ENCODE results near the gene SLC6A9. TPM values are rescaled to one million over a fixed set of nuclear protein-coding genes. Genes with fewer than 3 reads are reported as not detected.

The SLC6A9 gene
- total and polyA plus RNA-seq, 2 experiments from 2014 or later = 13.5 to 25.3 TPM

DNA sequence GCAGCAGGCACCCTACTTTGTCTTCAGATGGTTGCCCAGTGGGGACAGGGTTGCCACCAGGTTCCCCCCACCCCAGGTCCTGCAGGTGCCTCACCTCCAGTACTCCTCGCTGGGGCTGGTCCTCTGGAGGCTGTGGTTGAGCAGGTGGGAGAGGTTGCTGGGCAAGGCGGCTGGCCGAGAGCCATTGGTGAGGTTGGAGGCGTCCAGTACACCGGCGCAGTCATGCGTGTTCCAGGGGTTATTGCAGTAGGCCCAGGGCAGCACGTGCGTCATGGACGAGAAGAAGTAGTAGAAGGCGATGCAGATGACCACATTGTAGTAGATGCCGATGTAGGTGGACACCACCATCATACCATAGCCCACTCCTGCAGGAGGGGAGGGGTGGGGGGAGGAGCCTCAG lies 23.0 kb downstream of the SLC6A9 start:
- TF ChIP-seq EZH2 (IDR thresholded peaks at IDR 0.05; ENCODE audit: borderline replicate concordance) = no peak
- TF ChIP-seq EZH2phosphoT487 (IDR thresholded peaks at IDR 0.05; ENCODE audit: low read depth, severe bottlenecking, unreplicated experiment) = no peak
- TF ChIP-seq, protein P1, sequence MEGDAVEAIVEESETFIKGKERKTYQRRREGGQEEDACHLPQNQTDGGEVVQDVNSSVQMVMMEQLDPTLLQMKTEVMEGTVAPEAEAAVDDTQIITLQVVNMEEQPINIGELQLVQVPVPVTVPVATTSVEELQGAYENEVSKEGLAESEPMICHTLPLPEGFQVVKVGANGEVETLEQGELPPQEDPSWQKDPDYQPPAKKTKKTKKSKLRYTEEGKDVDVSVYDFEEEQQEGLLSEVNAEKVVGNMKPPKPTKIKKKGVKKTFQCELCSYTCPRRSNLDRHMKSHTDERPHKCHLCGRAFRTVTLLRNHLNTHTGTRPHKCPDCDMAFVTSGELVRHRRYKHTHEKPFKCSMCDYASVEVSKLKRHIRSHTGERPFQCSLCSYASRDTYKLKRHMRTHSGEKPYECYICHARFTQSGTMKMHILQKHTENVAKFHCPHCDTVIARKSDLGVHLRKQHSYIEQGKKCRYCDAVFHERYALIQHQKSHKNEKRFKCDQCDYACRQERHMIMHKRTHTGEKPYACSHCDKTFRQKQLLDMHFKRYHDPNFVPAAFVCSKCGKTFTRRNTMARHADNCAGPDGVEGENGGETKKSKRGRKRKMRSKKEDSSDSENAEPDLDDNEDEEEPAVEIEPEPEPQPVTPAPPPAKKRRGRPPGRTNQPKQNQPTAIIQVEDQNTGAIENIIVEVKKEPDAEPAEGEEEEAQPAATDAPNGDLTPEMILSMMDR (IDR thresholded peaks at IDR 0.05; ENCODE audit: poor library complexity) = no peak
- WGBS (ENCODE audit: low lambda C conversion rate, missing lambda C conversion rate) = 94% methylated on average over 12 of the region's 12 CpGs

DNA sequence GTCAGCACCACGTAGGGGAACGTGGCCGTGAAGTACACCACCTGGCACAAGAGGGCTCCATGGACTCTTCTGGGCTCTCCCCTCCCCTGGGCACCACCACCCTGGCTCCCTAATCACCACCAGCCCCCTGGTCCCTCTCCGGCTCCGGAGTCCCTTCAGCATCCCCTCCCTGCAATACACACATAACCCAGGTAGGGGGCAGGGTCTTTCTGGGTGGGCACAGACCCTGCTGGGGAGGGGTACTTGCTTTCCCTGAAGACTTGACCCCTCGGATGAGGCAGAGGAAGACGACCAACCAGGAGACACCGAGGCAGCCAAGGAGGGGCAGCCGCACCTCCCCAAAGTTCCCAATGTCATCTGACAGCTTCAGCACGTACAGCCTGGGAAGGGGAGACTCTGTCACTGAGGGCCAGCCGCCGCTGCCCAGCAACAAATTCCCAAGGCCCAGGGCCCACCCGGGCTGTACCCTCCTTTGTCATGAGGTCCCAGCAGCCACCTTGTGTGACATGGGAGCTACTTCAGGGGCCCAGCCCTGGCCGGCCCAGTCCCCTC lies 28.6 kb downstream of the SLC6A9 start:
- Histone ChIP-seq H3K4me3 (no peak overlapping the region), H3K9me3 (ENCODE audit: low read depth) (no peaks in the 10 kb centered on the region), H3K9me2 (replicated peaks; ENCODE audit: insufficient read depth) (no peaks in the 10 kb centered on the region), H3K27ac (no peak overlapping the region), H3K27me3 (no peaks in the 10 kb centered on the region), H3K4me2 (no peak overlapping the region), H3K4me1 (ENCODE audit: insufficient read depth) (peaks cover 1% of the 10 kb centered on the region), H3K79me2 (no peaks in the 10 kb centered on the region), H4K20me1 (ENCODE audit: insufficient read depth, poor library complexity, severe bottlenecking) (no peaks in the 10 kb centered on the region), H2AFZ (no peak overlapping the region), H3K36me3 (replicated peaks; ENCODE audit: insufficient read depth, low read depth) (no peaks in the 10 kb centered on the region)
- 87% methylated on average over 14 of the region's 14 CpGs for WGBS (ENCODE audit: low lambda C conversion rate, missing lambda C conversion rate)
- no peak for DNase-seq (ENCODE audit: low spot score)
- TF ChIP-seq EZH2 (IDR thresholded peaks at IDR 0.05; ENCODE audit: borderline replicate concordance) = no peak
- TF ChIP-seq, protein P1 (IDR thresholded peaks at IDR 0.05; ENCODE audit: poor library complexity) = no peak
- no peak for TF ChIP-seq EZH2phosphoT487 (IDR thresholded peaks at IDR 0.05; ENCODE audit: low read depth, severe bottlenecking, unreplicated experiment)

More for the DNA sequence above, 23.0 kb downstream of the SLC6A9 start:
- no peak overlapping the region for H3K4me2 ChIP-seq
- H2AFZ ChIP-seq = no peak overlapping the region
- no peaks in the 10 kb centered on the region for H3K4me1 ChIP-seq (ENCODE audit: insufficient read depth)
- H3K9me3 ChIP-seq (ENCODE audit: low read depth) = no peaks in the 10 kb centered on the region
- H4K20me1 ChIP-seq (ENCODE audit: insufficient read depth, poor library complexity, severe bottlenecking) = no peaks in the 10 kb centered on the region
- H3K36me3 ChIP-seq (replicated peaks; ENCODE audit: insufficient read depth, low read depth) = no peaks in the 10 kb centered on the region
- no peak for DNase-seq (ENCODE audit: low spot score)
- H3K4me3 ChIP-seq = no peak overlapping the region
- H3K27me3 ChIP-seq = no peaks in the 10 kb centered on the region
- no peaks in the 10 kb centered on the region for H3K9me2 ChIP-seq (replicated peaks; ENCODE audit: insufficient read depth)
- no peaks in the 10 kb centered on the region for H3K79me2 ChIP-seq
- no peak overlapping the region for H3K27ac ChIP-seq

DNA sequence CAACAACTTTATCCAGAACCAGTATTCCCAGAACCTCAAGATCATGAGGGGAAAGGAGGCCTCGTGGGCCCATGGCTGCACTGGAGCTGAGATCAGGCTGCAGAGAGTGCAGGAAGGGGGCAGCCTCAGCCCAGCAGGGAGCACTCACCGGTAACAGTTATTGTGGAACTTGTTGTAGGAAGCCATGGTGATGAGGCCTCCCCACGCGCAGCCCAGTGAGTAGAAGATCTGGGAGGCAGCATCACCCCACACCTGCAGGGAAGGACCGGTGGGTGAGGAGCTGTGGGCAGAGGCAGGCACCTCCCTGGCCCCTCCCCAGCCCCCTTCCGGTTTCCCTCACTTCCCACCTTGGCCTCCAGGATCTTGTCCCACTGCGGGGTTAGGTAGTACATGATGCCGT lies 29.1 kb downstream of the SLC6A9 start:
- Histone ChIP-seq H3K4me3 (no peak overlapping the region), H3K9me3 (ENCODE audit: low read depth) (no peaks in the 10 kb centered on the region), H3K36me3 (replicated peaks; ENCODE audit: insufficient read depth, low read depth) (no peaks in the 10 kb centered on the region), H3K4me1 (ENCODE audit: insufficient read depth) (peaks cover 7% of the 10 kb centered on the region), H3K27me3 (no peaks in the 10 kb centered on the region), H3K4me2 (no peak overlapping the region), H3K9me2 (replicated peaks; ENCODE audit: insufficient read depth) (no peaks in the 10 kb centered on the region), H2AFZ (no peak overlapping the region), H4K20me1 (ENCODE audit: insufficient read depth, poor library complexity, severe bottlenecking) (no peaks in the 10 kb centered on the region), H3K79me2 (no peaks in the 10 kb centered on the region), H3K27ac (no peak overlapping the region)
- 88% methylated on average over 7 of the region's 8 CpGs for WGBS (ENCODE audit: low lambda C conversion rate, missing lambda C conversion rate)
- DNase-seq (ENCODE audit: low spot score) = no peak
- TF ChIP-seq, protein P1 (IDR thresholded peaks at IDR 0.05; ENCODE audit: poor library complexity) = no peak
- TF ChIP-seq EZH2 (IDR thresholded peaks at IDR 0.05; ENCODE audit: borderline replicate concordance) (no peak), EZH2phosphoT487 (IDR thresholded peaks at IDR 0.05; ENCODE audit: low read depth, severe bottlenecking, unreplicated experiment) (no peak)

All from hepatocyte (in vitro differentiated cells).